Fibroblast of lung (primary cell): ENCODE measurements around the gene IGDCC3.

Experiments used
- CTCF ChIP-seq, 2 donors: IDR thresholded peaks in 1 of 2; conservative IDR thresholded peaks in 1 of 2; 1 replicate in 1 of 2; 2 replicates in 1 of 2; pipeline ENCODE4 v1.5.1; 2011 to 2012; ENCODE audit warnings: low read length in 2 of 2, control low read depth in 1 of 2, inconsistent platforms in 1 of 2, low read depth in 1 of 2, mild to moderate bottlenecking in 1 of 2
- EZH2 ChIP-seq: IDR thresholded peaks from 2 replicates; pipeline ENCODE4 v1.5.1; 2012; ENCODE audit warnings: low read length, control low read depth, mild to moderate bottlenecking; ENCODE audit errors: missing control alignments

- no peak for TF ChIP-seq CTCF (conservative IDR thresholded peaks at IDR 0.05 in 1 of 2, IDR thresholded peaks at IDR 0.05 in 1 of 2; ENCODE audit: low read depth in 1 of 2, low read length in 2 of 2)
- no peak for TF ChIP-seq EZH2
These were observed 2.2 kb upstream of the IGDCC3 start for GRCh38 chr15:65379986-65380385.
